HCT116 (cell line): ENCODE data around the gene TP53AIP1. TPM values are rescaled to one million over a fixed set of nuclear protein-coding genes. Genes with fewer than 3 reads are reported as not detected.

Source experiments
- ATAC-seq: fragments of 200-7000 bp; cut with Tn5 transposase; 2 replicates; pipeline ENCODE4 v1.9.1; 2020; ENCODE audit warnings: mild to moderate bottlenecking, moderate library complexity
- BruUV-seq: library from RNA; stranded (reverse); fragments of 400-500 nt; replicated peaks from 2 replicates; lab custom pipeline; 2021; lab: Mats Ljungman, UMichigan
- CTCF ChIA-PET: fragments of 300-600 bp; sonication (Branson Sonifier 250); formaldehyde crosslinking; loops from one replicate; lab custom pipeline; 2021; ENCODE audit warnings: antibody characterized with exemption; lab: Charles Lee
- POLR2A ChIA-PET: fragments of 300-600, 350-600 bp; sonication (Branson Sonifier 250); formaldehyde crosslinking; loops from one replicate; lab custom pipeline; 2021; ENCODE audit warnings: antibody characterized with exemption; lab: Charles Lee
- RAD21 ChIA-PET, 2 experiments: fragments of 300-600 bp; sonication (Branson Sonifier 250); formaldehyde crosslinking; loops; one replicate each; lab custom pipeline; 2023; ENCODE audit warnings: low total read pairs in 2 of 2; ENCODE audit not compliant: uncharacterized antibody in 2 of 2, unreplicated experiment in 2 of 2, low non-redundant PET in 1 of 2; lab: Charles Lee
- DNase-seq: peaks from one replicate; pipeline ENCODE4 v3.0.0-alpha.2; 2010; ENCODE audit warnings: low read depth, low spot score
- H2AFZ ChIP-seq: fragments of 200-600 bp; shearing (Covaris generic), sonication (generic); 2 replicates; pipeline ENCODE4 v1.6.1; 2017; ENCODE audit warnings: low read depth, mixed run types, mixed read lengths, antibody characterized with exemption, low read length; ENCODE audit not compliant: poor library complexity, severe bottlenecking
- H3K27ac ChIP-seq: 2 replicates; pipeline ENCODE4 v1.5.1; 2012; ENCODE audit warnings: low read depth, low read length
- H3K27me3 ChIP-seq: fragments of 200-600 bp; sonication (generic); 2 replicates; pipeline ENCODE4 v1.6.1; 2016; ENCODE audit warnings: mixed run types, low read length, mixed read lengths; ENCODE audit not compliant: insufficient read depth
- H3K36me3 ChIP-seq, 2 experiments: fragments of 200-500 bp in 1 of 2; fragments of 200-600 bp in 1 of 2; sonication (Bioruptor generic) in 1 of 2; sonication (generic) in 1 of 2; 2 replicates each; pipeline versions ENCODE4 v1.5.1 to v1.6.1; 2014 to 2016; ENCODE audit warnings: low read length in 2 of 2, inconsistent platforms in 1 of 2, mixed read lengths in 1 of 2, mixed run types in 1 of 2; ENCODE audit not compliant: insufficient read depth in 2 of 2, control insufficient read depth in 1 of 2
- H3K4me1 ChIP-seq, 2 experiments: fragments of 200-600 bp in 1 of 2; sonication (generic) in 1 of 2; 2 replicates each; pipeline versions ENCODE4 v1.5.1 to v1.6.1; 2012 to 2017; ENCODE audit warnings: low read length in 2 of 2, inconsistent platforms in 1 of 2, mild to moderate bottlenecking in 1 of 2, mixed read lengths in 1 of 2, mixed run types in 1 of 2, moderate library complexity in 1 of 2; ENCODE audit not compliant: insufficient read depth in 2 of 2, control insufficient read depth in 1 of 2
- H3K4me2 ChIP-seq: fragments of 200-600 bp; sonication (generic); 2 replicates; pipeline ENCODE4 v1.6.1; 2017; ENCODE audit warnings: mixed run types, low read length, mixed read lengths
- H3K4me3 ChIP-seq, 2 experiments: fragments of 200-600 bp in 1 of 2; sonication (generic) in 1 of 2; replicated peaks in 1 of 2; 2 replicates each; pipeline ENCODE4 v1.5.1; 2011 to 2016; ENCODE audit warnings: low read length in 2 of 2, control low read depth in 1 of 2, low read depth in 1 of 2, mild to moderate bottlenecking in 1 of 2, mixed read lengths in 1 of 2, mixed run types in 1 of 2
- H3K79me2 ChIP-seq: fragments of 200-600 bp; sonication (generic); 2 replicates; pipeline ENCODE4 v1.6.1; 2017; ENCODE audit warnings: mild to moderate bottlenecking, mixed run types, low read length, moderate library complexity, mixed read lengths; ENCODE audit not compliant: insufficient read depth
- H3K9ac ChIP-seq: fragments of 200-600 bp; sonication (generic); 2 replicates; pipeline ENCODE4 v1.6.1; 2016; ENCODE audit warnings: low read length, mixed read lengths
- H3K9me2 ChIP-seq: fragments of 200-600 bp; sonication (generic), shearing (Covaris generic); 2 replicates; pipeline ENCODE4 v1.6.1; 2017; ENCODE audit warnings: mixed run types, mild to moderate bottlenecking, moderate library complexity; ENCODE audit not compliant: insufficient read depth
- H3K9me3 ChIP-seq, 2 experiments: fragments of 200-500 bp in 1 of 2; fragments of 200-600 bp in 1 of 2; sonication (Bioruptor generic) in 1 of 2; sonication (generic) in 1 of 2; 2 replicates each; pipeline ENCODE4 v1.6.1; 2014 to 2017; ENCODE audit warnings: low read length in 2 of 2, mixed read lengths in 2 of 2, inconsistent platforms in 1 of 2, low read depth in 1 of 2, mild to moderate bottlenecking in 1 of 2, mixed run types in 1 of 2, moderate library complexity in 1 of 2; ENCODE audit not compliant: control insufficient read depth in 1 of 2, insufficient read depth in 1 of 2
- H4K20me1 ChIP-seq: fragments of 200-600 bp; sonication (generic), shearing (Covaris generic); 2 replicates; pipeline ENCODE4 v1.6.1; 2017; ENCODE audit warnings: mixed run types, mild to moderate bottlenecking, moderate library complexity; ENCODE audit not compliant: insufficient read depth
- CBX3 ChIP-seq: IDR thresholded peaks from 2 replicates; pipeline ENCODE4 v1.6.1; 2012; ENCODE audit warnings: low read depth
- ELF1 ChIP-seq: IDR thresholded peaks from 2 replicates; pipeline ENCODE4 v1.6.1; 2012; ENCODE audit warnings: low read depth, borderline replicate concordance
- EZH2 ChIP-seq: fragments of 200-600 bp; sonication (generic); IDR thresholded peaks from 2 replicates; pipeline ENCODE4 v1.6.1; 2017; ENCODE audit warnings: antibody characterized with exemption, mixed run types
- EZH2phosphoT487 ChIP-seq: fragments of 200-600 bp; IDR thresholded peaks from 2 replicates; pipeline ENCODE4 v1.6.1; 2018; ENCODE audit warnings: antibody characterized with exemption, borderline replicate concordance
- FOSL1 ChIP-seq: IDR thresholded peaks from 2 replicates; pipeline ENCODE4 v1.6.1; 2012; ENCODE audit warnings: low read depth
- JUND ChIP-seq: IDR thresholded peaks from 2 replicates; pipeline ENCODE4 v1.6.1; 2012
- POLR2A ChIP-seq: IDR thresholded peaks from 2 replicates; pipeline ENCODE4 v1.7.0; 2011; ENCODE audit warnings: borderline replicate concordance; ENCODE audit not compliant: insufficient read depth, insufficient read length; ENCODE audit errors: extremely low read depth
- POLR2AphosphoS5 ChIP-seq: IDR thresholded peaks from 2 replicates; pipeline ENCODE4 v1.6.1; 2011; ENCODE audit warnings: mild to moderate bottlenecking, low read depth, low read length, moderate library complexity
- RAD21 ChIP-seq: IDR thresholded peaks from 2 replicates; pipeline ENCODE4 v1.6.1; 2012; ENCODE audit warnings: low read depth, mild to moderate bottlenecking
- SIN3A ChIP-seq: IDR thresholded peaks from 2 replicates; pipeline ENCODE4 v1.6.1; 2012; ENCODE audit warnings: low read depth
- SP1 ChIP-seq: IDR thresholded peaks from 2 replicates; pipeline ENCODE4 v1.6.1; 2012; ENCODE audit warnings: low read depth
- TCF7L2 ChIP-seq: IDR thresholded peaks from 2 replicates; pipeline ENCODE4 v1.7.0; 2011; ENCODE audit warnings: borderline replicate concordance, inconsistent platforms; ENCODE audit not compliant: insufficient read depth, insufficient read length; ENCODE audit errors: extremely low read depth
- YY1 ChIP-seq: IDR thresholded peaks from 2 replicates; pipeline ENCODE4 v1.6.1; 2011; ENCODE audit warnings: low read length, low read depth, moderate library complexity, mild to moderate bottlenecking; ENCODE audit not compliant: insufficient replicate concordance; ENCODE audit errors: extremely low read depth
- ZFX ChIP-seq: fragments of 450-650 bp; IDR thresholded peaks from 2 replicates; pipeline ENCODE4 v1.6.1; 2017
- ZNF274 ChIP-seq: fragments of 200-500 bp; sonication (Bioruptor generic); IDR thresholded peaks from 2 replicates; pipeline ENCODE4 v1.6.1; 2014; ENCODE audit warnings: mild to moderate bottlenecking, low read depth, low read length, inconsistent platforms
- intact Hi-C: fragments of 100-400 bp; cut with micrococcal nuclease; formaldehyde crosslinking; loops from 2 replicates; pipeline ENCODE4 v1.10.0; 2022
- total RNA-seq: library from RNA; stranded (reverse); gene quantifications from one replicate; pipeline ENCODE4 v1.2.1, GENCODE V29; 2021; ENCODE audit not compliant: unreplicated experiment
- TF ChIP-seq, protein P1 (sequence below): IDR thresholded peaks from 2 replicates; pipeline ENCODE4 v1.6.1; 2011; ENCODE audit warnings: mild to moderate bottlenecking, low read length, moderate library complexity; ENCODE audit not compliant: insufficient replicate concordance; ENCODE audit errors: extremely low read depth
- TF ChIP-seq, protein P2 (sequence below): IDR thresholded peaks from 2 replicates; pipeline ENCODE4 v1.6.1; 2012
- TF ChIP-seq, protein P3 (sequence below), 3 experiments: fragments of 200-600 bp in 1 of 3; sonication (generic) in 1 of 3; IDR thresholded peaks in 2 of 3; conservative IDR thresholded peaks in 1 of 3; 2 replicates each; pipeline ENCODE4 v1.5.1; 2012 to 2017; ENCODE audit warnings: low read depth in 2 of 3, low read length in 2 of 3, antibody characterized with exemption in 1 of 3, borderline replicate concordance in 1 of 3, control low read depth in 1 of 3, mild to moderate bottlenecking in 1 of 3, mixed read lengths in 1 of 3, mixed run types in 1 of 3, moderate library complexity in 1 of 3; ENCODE audit not compliant: insufficient read depth in 1 of 3
- TF ChIP-seq, protein P4 (sequence below): IDR thresholded peaks from 2 replicates; pipeline ENCODE4 v1.6.1; 2012
- TF ChIP-seq, protein P5 (sequence below): IDR thresholded peaks from 2 replicates; pipeline ENCODE4 v1.6.1; 2012; ENCODE audit warnings: low read depth

Gene TP53AIP1
- total RNA-seq, 1 experiment from 2014 or later = 0.15 TPM

DNA sequence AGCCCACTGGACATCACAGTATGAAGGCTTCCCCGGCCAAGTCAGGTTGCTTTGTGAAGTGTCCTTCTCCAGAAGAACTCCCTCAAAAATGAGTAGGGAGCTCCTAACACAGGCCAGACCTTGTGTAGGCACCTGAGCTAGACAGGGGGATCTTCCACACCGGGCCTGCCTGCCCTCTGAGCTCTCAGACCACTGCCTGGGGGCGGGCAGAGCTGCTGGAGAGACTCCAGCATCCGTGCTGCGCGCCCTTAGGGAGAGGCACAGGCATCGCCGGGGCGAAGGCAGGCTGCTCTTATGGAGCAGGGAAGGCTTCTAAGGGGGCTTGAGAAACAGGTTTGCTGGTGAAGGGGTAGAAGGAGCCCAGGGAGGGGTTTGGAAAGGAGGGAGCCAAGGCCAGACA, 47.1 kb downstream of the TP53AIP1 start:
- BruUV-seq = no TSS peak

More for the DNA sequence above, 47.1 kb downstream of the TP53AIP1 start:
- H3K4me3 ChIP-seq = no peak overlapping the region
- TF ChIP-seq, protein P1, sequence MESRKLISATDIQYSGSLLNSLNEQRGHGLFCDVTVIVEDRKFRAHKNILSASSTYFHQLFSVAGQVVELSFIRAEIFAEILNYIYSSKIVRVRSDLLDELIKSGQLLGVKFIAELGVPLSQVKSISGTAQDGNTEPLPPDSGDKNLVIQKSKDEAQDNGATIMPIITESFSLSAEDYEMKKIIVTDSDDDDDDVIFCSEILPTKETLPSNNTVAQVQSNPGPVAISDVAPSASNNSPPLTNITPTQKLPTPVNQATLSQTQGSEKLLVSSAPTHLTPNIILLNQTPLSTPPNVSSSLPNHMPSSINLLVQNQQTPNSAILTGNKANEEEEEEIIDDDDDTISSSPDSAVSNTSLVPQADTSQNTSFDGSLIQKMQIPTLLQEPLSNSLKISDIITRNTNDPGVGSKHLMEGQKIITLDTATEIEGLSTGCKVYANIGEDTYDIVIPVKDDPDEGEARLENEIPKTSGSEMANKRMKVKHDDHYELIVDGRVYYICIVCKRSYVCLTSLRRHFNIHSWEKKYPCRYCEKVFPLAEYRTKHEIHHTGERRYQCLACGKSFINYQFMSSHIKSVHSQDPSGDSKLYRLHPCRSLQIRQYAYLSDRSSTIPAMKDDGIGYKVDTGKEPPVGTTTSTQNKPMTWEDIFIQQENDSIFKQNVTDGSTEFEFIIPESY = no peak
- TF ChIP-seq JUND (no peak), ZNF274 (no peak), FOSL1 (no peak), ZFX (no peak), EZH2 (no peak), TCF7L2 (no peak), POLR2AphosphoS5 (no peak), POLR2A (no peak), ELF1 (no peak), CBX3 (no peak), SP1 (no peak), RAD21 (no peak), SIN3A (no peak), YY1 (no peak), EZH2phosphoT487 (no peak)
- TF ChIP-seq, protein P2, sequence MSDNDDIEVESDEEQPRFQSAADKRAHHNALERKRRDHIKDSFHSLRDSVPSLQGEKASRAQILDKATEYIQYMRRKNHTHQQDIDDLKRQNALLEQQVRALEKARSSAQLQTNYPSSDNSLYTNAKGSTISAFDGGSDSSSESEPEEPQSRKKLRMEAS = no peak
- TF ChIP-seq, protein P3, sequence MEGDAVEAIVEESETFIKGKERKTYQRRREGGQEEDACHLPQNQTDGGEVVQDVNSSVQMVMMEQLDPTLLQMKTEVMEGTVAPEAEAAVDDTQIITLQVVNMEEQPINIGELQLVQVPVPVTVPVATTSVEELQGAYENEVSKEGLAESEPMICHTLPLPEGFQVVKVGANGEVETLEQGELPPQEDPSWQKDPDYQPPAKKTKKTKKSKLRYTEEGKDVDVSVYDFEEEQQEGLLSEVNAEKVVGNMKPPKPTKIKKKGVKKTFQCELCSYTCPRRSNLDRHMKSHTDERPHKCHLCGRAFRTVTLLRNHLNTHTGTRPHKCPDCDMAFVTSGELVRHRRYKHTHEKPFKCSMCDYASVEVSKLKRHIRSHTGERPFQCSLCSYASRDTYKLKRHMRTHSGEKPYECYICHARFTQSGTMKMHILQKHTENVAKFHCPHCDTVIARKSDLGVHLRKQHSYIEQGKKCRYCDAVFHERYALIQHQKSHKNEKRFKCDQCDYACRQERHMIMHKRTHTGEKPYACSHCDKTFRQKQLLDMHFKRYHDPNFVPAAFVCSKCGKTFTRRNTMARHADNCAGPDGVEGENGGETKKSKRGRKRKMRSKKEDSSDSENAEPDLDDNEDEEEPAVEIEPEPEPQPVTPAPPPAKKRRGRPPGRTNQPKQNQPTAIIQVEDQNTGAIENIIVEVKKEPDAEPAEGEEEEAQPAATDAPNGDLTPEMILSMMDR (IDR thresholded peaks at IDR 0.05 in 2 of 3, conservative IDR thresholded peaks at IDR 0.05 in 1 of 3; ENCODE audit: borderline replicate concordance in 1 of 3, insufficient read depth in 1 of 3, low read depth in 2 of 3, low read length in 2 of 3) = no peak
- TF ChIP-seq, protein P4, sequence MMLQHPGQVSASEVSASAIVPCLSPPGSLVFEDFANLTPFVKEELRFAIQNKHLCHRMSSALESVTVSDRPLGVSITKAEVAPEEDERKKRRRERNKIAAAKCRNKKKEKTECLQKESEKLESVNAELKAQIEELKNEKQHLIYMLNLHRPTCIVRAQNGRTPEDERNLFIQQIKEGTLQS = no peak
- TF ChIP-seq, protein P5, sequence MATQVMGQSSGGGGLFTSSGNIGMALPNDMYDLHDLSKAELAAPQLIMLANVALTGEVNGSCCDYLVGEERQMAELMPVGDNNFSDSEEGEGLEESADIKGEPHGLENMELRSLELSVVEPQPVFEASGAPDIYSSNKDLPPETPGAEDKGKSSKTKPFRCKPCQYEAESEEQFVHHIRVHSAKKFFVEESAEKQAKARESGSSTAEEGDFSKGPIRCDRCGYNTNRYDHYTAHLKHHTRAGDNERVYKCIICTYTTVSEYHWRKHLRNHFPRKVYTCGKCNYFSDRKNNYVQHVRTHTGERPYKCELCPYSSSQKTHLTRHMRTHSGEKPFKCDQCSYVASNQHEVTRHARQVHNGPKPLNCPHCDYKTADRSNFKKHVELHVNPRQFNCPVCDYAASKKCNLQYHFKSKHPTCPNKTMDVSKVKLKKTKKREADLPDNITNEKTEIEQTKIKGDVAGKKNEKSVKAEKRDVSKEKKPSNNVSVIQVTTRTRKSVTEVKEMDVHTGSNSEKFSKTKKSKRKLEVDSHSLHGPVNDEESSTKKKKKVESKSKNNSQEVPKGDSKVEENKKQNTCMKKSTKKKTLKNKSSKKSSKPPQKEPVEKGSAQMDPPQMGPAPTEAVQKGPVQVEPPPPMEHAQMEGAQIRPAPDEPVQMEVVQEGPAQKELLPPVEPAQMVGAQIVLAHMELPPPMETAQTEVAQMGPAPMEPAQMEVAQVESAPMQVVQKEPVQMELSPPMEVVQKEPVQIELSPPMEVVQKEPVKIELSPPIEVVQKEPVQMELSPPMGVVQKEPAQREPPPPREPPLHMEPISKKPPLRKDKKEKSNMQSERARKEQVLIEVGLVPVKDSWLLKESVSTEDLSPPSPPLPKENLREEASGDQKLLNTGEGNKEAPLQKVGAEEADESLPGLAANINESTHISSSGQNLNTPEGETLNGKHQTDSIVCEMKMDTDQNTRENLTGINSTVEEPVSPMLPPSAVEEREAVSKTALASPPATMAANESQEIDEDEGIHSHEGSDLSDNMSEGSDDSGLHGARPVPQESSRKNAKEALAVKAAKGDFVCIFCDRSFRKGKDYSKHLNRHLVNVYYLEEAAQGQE = no peak
- no peaks in the 10 kb centered on the region for H3K27me3 ChIP-seq
- H3K9me2 ChIP-seq = no peaks in the 10 kb centered on the region
- H3K4me2 ChIP-seq = no peak overlapping the region
- H3K79me2 ChIP-seq = no peaks in the 10 kb centered on the region
- no peaks in the 10 kb centered on the region for H4K20me1 ChIP-seq
- DNase-seq = no peak
- ATAC-seq = no peak
- ChIA-PET RAD21 (no interaction called here), POLR2A (no interaction called here), CTCF (no interaction called here)
- H3K9me3 ChIP-seq = no peaks in the 10 kb centered on the region
- H3K36me3 ChIP-seq = no peaks in the 10 kb centered on the region
- H3K27ac ChIP-seq = no peak overlapping the region
- intact Hi-C loops = no loop called here
- H2AFZ ChIP-seq = no peak overlapping the region
- peaks cover 9 to 16% of the 10 kb centered on the region in 2 experiments; a peak in 2 of 4 replicates for H3K4me1 ChIP-seq
- H3K9ac ChIP-seq = no peak overlapping the region
